ENCODE measurements around the gene TSSK3.
A peak's percentile ranks its signal among the peaks of the same experiment; 100 is the strongest.

The TSSK3 gene

DNA sequence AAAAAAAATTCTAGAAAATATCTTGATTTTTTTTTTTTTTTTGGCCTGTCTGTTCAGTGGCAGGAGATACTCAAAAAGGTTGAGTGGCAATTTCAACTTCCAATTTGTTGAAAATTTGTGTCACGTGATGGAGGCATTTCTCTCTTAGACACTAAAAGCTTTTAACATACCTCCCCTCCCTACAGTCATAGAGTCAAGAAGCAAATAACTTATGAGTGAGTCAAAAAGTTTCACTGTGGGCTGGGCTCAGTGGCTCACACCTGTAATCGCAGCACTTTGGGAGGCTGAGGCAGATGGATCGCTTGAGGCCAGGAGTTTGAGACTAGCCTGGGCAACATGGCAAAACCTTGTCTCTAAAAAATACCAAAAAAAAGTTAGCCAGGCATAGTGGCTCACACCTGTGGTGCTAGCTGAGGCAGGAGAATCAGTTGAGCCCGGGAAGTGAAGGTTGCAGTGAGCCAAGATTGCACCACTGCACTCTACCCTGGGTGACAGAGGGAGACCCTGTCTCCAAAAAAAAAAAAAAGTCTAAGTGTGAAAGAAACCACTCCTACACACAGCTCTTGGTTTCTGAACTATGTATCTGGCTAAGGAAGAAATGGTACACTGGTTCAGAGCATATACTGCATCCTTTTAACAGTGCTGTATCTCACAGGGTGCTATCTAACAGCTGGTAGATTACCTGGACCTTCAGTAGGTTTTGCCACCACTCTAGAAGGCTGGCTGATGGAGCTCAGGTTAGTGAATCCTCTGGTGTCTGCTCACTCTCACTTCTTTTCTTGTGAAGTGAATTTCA lies 43.5 kb downstream of the TSSK3 start:
- no peak for DNase-seq

GRCh38 chr1:32406629-32407111 lies 44.3 kb downstream of the TSSK3 start:
- DNase-seq: no peak

GRCh38 chr1:32411261-32411660 lies 48.9 kb downstream of the TSSK3 start:
- no peak for DNase-seq

DNA sequence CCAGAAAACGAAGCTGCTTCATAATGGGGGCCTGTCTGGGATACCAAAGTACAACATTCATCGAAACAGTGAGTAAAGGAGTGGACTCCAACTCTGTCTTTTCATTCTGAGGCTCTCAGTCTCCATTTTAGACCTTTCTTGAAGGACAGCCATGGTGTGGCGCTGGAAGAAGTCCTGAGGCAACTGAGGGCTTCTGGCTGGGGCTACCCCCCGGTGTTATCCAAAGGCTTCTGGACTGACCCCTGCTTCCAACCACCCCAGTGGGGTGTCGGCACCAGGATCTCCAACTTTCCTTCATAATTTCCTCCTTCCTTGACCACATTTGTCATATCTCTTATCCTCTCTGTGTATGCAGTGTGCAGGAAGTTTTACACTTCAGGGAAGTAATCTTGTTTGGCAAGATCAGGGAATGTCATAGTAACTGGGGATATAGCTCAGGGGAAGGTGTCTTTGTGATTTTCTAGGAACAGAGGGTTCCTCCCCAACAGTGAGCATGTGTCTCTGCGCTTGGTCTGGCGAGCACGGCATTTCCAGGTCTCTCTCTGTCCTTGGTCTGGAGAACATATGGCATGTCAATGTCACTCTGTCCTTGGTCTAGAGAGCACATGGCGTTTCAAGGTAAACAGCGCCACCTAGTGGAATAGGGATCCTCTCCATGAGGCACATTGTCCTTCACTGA lies 51.3 kb downstream of the TSSK3 start:
- DNase-seq: peak; percentile 82

Data from CD4-positive, alpha-beta T cell treated with Interleukin-17A for 4 hours (primary cell).